ENCODE measurements around the gene POU2AF2. TPM values are rescaled to one million over a fixed set of nuclear protein-coding genes. Genes with fewer than 3 reads are reported as not detected.
"Not testable (repeated sequence)": the region's sequence is repeated elsewhere in the genome, so short reads cannot be mapped to it uniquely, and the experiment has no call there.

POU2AF2 gene
- total RNA-seq, 1 donor from 2014 or later: not detected

GRCh38 chr11:111258046-111258445, 12.5 kb downstream of the POU2AF2 start:
- intact Hi-C loops (cut with micrococcal nuclease): no loop called here
- DNase-seq (no peak), ATAC-seq (ENCODE audit: low read depth) (no peak)
- POLR2A ChIA-PET: no interaction called here
- TF ChIP-seq, protein P1, sequence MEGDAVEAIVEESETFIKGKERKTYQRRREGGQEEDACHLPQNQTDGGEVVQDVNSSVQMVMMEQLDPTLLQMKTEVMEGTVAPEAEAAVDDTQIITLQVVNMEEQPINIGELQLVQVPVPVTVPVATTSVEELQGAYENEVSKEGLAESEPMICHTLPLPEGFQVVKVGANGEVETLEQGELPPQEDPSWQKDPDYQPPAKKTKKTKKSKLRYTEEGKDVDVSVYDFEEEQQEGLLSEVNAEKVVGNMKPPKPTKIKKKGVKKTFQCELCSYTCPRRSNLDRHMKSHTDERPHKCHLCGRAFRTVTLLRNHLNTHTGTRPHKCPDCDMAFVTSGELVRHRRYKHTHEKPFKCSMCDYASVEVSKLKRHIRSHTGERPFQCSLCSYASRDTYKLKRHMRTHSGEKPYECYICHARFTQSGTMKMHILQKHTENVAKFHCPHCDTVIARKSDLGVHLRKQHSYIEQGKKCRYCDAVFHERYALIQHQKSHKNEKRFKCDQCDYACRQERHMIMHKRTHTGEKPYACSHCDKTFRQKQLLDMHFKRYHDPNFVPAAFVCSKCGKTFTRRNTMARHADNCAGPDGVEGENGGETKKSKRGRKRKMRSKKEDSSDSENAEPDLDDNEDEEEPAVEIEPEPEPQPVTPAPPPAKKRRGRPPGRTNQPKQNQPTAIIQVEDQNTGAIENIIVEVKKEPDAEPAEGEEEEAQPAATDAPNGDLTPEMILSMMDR (IDR thresholded peaks at IDR 0.05): no peak
- CTCF ChIA-PET: no interaction called here
- H3K27me3 Mint-ChIP-seq: peaks cover 19% of the 10 kb centered on the region
- no peaks in the 10 kb centered on the region for H3K4me1 Mint-ChIP-seq
- H3K27ac Mint-ChIP-seq: no peak overlapping the region
- no peaks in the 10 kb centered on the region for H3K9me3 Mint-ChIP-seq
- H3K4me3 Mint-ChIP-seq: no peak overlapping the region
- H3K36me3 Mint-ChIP-seq (ENCODE audit: low read depth): no peaks in the 10 kb centered on the region

DNA sequence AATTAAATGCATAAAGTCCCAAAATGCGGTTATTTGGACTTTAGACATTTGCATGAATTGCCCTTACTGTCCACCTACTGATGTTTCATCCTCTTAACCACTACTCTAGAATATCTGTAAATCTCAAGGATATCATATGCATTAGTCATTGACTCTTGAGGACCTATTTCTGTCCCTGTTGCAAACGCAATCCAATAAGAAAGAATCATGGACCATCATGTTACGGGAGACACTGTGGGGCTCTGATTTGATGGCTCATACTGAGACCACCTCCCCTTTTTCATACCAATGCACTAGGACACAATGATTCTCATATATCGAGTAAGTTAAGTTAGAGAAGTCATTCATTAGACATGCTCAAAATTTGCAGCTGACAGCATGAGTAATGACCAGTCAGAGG, 14.4 kb downstream of the POU2AF2 start:
- peaks cover 19% of the 10 kb centered on the region for H3K27me3 Mint-ChIP-seq
- H3K4me3 Mint-ChIP-seq: no peak overlapping the region
- no peaks in the 10 kb centered on the region for H3K36me3 Mint-ChIP-seq (ENCODE audit: low read depth)
- no peak for ATAC-seq (ENCODE audit: low read depth)
- intact Hi-C loops (cut with micrococcal nuclease): no loop called here
- no peak for DNase-seq
- ChIA-PET CTCF (no interaction called here), POLR2A (no interaction called here)
- no peaks in the 10 kb centered on the region for H3K9me3 Mint-ChIP-seq
- H3K27ac Mint-ChIP-seq: no peak overlapping the region
- H3K4me1 Mint-ChIP-seq: no peaks in the 10 kb centered on the region
- TF ChIP-seq, protein P1 (IDR thresholded peaks at IDR 0.05): no peak

DNA sequence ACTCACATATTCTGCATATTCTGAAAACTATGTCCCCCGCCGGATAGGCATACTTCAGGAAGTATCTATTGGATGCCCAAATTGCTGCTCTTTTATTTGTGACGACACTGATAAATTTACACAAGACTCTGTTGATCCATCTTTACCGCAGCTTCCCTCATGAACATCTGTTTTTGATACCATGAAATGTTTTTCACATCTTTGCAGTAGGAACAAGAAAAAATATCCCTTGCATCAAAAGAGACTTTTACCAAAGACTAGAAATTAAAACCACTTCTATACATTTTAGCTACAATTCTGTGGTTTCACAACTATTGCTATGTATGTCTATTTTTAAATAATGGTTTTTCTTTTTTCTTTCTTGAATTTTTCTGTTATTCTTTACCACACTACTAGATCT, 15.3 kb downstream of the POU2AF2 start:
- H3K27ac Mint-ChIP-seq: no peak overlapping the region
- TF ChIP-seq, protein P1 (IDR thresholded peaks at IDR 0.05): no peak
- CTCF ChIA-PET: no interaction called here
- peaks cover 18% of the 10 kb centered on the region for H3K27me3 Mint-ChIP-seq
- intact Hi-C loops (cut with micrococcal nuclease): no loop called here
- H3K4me1 Mint-ChIP-seq: no peaks in the 10 kb centered on the region
- no peak for ATAC-seq (ENCODE audit: low read depth)
- no peak overlapping the region for H3K4me3 Mint-ChIP-seq
- no peaks in the 10 kb centered on the region for H3K36me3 Mint-ChIP-seq (ENCODE audit: low read depth)
- DNase-seq: no peak
- POLR2A ChIA-PET: no interaction called here
- H3K9me3 Mint-ChIP-seq: no peaks in the 10 kb centered on the region

GRCh38 chr11:111264646-111265045, 19.1 kb downstream of the POU2AF2 start:
- H3K4me3 Mint-ChIP-seq: no peak overlapping the region
- POLR2A ChIA-PET: no interaction called here
- intact Hi-C loops (cut with micrococcal nuclease): no loop called here
- no peaks in the 10 kb centered on the region for H3K36me3 Mint-ChIP-seq (ENCODE audit: low read depth)
- peaks cover 10% of the 10 kb centered on the region for H3K27me3 Mint-ChIP-seq
- H3K9me3 Mint-ChIP-seq: no peaks in the 10 kb centered on the region
- CTCF ChIA-PET: no interaction called here
- DNase-seq (no peak), ATAC-seq (ENCODE audit: low read depth) (no peak)
- H3K4me1 Mint-ChIP-seq: no peaks in the 10 kb centered on the region
- TF ChIP-seq, protein P1 (IDR thresholded peaks at IDR 0.05): no peak
- H3K27ac Mint-ChIP-seq: no peak overlapping the region

GRCh38 chr11:111265421-111265820, 19.9 kb downstream of the POU2AF2 start:
- H3K4me3 Mint-ChIP-seq: no peak overlapping the region
- H3K27me3 Mint-ChIP-seq: peaks cover 9% of the 10 kb centered on the region
- DNase-seq: no peak
- TF ChIP-seq, protein P1 (IDR thresholded peaks at IDR 0.05): no peak
- H3K4me1 Mint-ChIP-seq: no peaks in the 10 kb centered on the region
- CTCF ChIA-PET: no interaction called here
- no peak for ATAC-seq (ENCODE audit: low read depth)
- POLR2A ChIA-PET: interaction anchor here (0.6 kb wide), 1 partner anchor 321 kb away, joined by 3 read pairs; no protein-coding TSS in a partner anchor
- no peaks in the 10 kb centered on the region for H3K9me3 Mint-ChIP-seq
- H3K27ac Mint-ChIP-seq: no peak overlapping the region
- H3K36me3 Mint-ChIP-seq (ENCODE audit: low read depth): no peaks in the 10 kb centered on the region
- intact Hi-C loops (cut with micrococcal nuclease): no loop called here

GRCh38 chr11:111268303-111268702, 22.8 kb downstream of the POU2AF2 start:
- POLR2A ChIA-PET; H3K9me3 Mint-ChIP-seq; CTCF ChIA-PET; H3K4me3 Mint-ChIP-seq; ATAC-seq (ENCODE audit: low read depth); DNase-seq; H3K4me1 Mint-ChIP-seq; H3K27ac Mint-ChIP-seq; H3K36me3 Mint-ChIP-seq (ENCODE audit: low read depth); H3K27me3 Mint-ChIP-seq; intact Hi-C loops (cut with micrococcal nuclease): not testable (repeated sequence)
